Ramos (cell line): ENCODE results near the gene RIT1.

Source experiments
- in situ Hi-C: fragments of 300-500 bp; cut with MboI; formaldehyde crosslinking; loops from one replicate; pipeline ENCODE4 v1.14.3; 2022; ENCODE audit warnings: low sequenced_read_pairs; ENCODE audit not compliant: unreplicated experiment

Gene RIT1

DNA sequence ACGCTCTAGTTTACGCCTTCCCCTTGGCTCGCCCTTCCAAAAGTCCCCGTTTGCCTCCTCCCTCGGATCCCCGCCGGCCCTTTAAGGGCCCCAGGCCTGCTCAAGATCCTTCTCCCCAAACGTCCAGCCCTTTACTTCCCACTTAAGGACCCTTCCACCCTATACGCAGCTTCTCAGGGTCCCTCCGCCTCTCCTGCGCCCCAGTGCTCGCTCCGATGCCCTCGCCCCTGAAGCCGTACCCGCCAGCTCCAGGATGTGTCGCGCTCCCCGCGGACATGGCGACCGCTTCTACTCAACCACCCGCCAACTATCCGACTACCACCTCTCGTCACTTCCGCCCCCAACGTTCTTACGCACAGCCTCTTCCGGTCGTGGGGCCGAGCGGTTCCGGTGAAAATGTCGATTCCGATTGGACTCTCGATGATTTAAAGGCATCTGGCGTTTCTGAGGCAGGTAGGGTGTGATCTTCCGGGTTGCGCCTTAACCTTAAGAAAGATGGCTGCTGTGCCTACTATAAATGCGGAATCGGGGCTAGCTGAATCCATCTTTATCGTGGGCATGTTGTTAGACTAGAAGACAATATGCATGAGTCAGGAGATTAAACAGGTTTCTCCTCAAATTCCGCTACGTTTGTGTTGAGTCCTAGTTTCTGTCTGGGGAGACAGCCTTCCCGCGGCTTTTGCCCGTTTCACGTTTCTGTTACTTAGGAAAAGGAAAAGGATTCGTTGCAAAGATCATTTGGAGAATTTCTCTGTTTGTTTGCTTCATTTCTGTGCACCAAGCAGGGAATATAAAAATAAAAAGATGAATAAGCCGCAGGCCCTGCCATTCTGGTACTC lies 23.2 kb upstream of the RIT1 start, which contains the start of gene KHDC4:
Gene KHDC4 (minus strand): TSS at position 317 of the 839 bp plus-strand sequence. CDS start 40 bp downstream, at position 277.
- in situ Hi-C loops, result loop anchor here (10.0 kb wide), 1 partner anchor 130 kb away; the partner anchor contains the start of gene RAB25

DNA sequence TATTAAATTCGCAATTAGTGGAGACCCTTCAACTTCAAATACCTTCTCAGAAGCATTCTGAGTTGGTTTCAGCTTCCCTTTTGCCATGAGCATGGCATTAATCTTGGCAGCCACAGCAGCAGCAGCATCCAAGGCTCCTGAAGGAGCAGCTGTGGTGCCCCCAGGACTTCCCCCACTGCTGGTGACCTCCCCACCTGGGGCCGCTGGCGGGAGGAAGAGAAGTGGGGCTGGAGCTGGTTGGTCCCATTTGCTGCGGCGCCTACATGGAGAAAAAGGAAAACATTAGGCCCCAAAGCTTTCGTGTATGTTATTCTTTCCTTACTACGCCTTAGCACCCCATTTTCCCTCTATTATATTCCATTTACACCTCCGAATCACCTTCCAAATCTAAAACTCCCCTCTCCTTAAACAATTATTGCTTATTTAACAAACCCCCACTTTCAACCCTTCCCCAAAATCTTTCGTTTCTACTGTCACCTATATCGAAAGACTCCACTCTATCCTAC lies 22.5 kb upstream of the RIT1 start:
- in situ Hi-C loops, result loop anchor here (10.0 kb wide), 1 partner anchor 131 kb away; the partner anchor contains the start of gene RAB25

GRCh38 chr1:155932487-155932886 lies 21.3 kb upstream of the RIT1 start:
- in situ Hi-C loops, result loop anchor here (10.0 kb wide), 1 partner anchor 132 kb away; the partner anchor contains the start of gene RAB25

DNA sequence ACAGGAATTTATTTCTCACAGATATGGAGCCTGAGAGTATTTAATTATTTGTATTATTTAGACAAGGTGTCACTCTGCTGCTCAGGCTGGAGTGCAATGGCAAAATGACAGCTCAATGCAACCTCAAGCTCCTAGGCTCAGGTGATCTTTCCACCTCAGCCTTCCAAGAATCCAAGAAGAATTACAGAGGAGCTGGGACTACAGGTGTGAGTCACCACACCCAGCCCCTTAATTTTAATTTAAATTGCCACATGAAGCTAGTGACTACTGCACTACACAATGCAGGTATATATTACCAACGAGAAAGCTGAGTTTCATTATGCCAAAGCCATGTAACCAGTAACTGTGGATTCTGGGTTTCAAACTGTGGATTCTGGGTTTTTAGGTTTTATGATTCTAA lies 20.9 kb upstream of the RIT1 start:
- in situ Hi-C loops, result loop anchor here (10.0 kb wide), 1 partner anchor 133 kb away; the partner anchor contains the start of gene RAB25

GRCh38 chr1:155931332-155932038 lies 20.3 kb upstream of the RIT1 start:
- in situ Hi-C loops, result loop anchor here (10.0 kb wide), 1 partner anchor 133 kb away; the partner anchor contains the start of gene RAB25

- in situ Hi-C loops, result loop anchor here (10.0 kb wide), 1 partner anchor 134 kb away; the partner anchor contains the start of gene RAB25
Measured at GRCh38 chr1:155930725-155931124, 19.6 kb upstream of the RIT1 start.

DNA sequence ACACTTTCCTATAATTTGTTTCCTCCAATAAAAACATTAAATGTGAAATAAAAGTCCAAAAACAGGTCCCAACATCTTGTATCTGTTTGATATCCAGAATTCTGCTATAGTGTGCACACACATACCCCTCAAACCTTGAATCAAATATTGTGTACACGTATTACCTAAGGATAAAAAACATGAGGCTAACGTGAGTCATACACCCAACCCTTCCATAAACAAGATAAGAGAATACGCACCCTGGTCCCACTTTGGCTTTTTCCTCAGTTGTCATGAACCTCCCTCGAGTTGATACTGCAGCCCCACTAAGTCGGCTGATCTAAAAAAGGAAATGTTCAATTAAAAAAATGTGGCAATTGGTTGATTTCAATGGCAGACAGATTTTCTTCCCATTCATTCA lies 17.9 kb upstream of the RIT1 start:
- in situ Hi-C loops, result no loop called here

DNA sequence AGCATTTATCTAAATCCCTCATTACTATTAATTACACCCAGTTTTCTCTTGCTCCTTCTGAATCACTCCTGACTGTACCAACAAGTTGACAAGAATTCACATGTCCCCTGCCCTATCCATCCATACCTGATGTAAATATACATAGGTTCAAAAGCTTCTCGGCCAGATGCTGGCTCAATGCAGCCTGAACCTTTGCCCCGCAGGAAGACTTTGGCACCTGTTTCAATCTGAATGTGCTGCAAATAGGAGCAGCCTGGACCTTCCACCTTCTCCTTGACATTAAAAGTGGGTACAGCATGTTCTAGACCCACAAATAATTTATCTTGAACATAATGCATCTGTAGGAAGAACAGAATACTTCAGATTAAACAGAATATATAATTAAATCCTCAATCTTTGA lies 14.4 kb upstream of the RIT1 start:
- in situ Hi-C loops, result no loop called here

DNA sequence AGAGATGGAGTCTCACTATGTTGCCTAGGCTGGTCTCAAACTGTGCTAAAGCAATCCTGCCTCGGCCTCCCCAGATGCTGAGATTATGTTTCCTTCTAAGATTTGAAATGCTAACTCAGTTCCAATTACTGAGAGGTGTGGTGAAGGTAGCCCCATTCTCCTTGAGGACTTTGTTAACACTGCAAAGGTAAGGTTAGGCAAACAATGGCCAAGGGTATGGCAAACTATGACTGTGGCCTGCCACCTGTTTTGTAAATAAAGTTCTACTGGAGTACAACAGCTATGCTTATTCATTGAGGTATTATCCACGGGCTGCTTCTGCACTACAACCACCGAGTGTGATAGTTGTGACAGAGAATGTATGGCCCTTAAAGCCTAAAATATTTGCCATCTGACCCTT lies 9.6 kb upstream of the RIT1 start:
- in situ Hi-C loops, result no loop called here

GRCh38 chr1:155919801-155920200 lies 8.7 kb upstream of the RIT1 start:
- in situ Hi-C loops, result no loop called here

- in situ Hi-C loops, result no loop called here
Measured at GRCh38 chr1:155918660-155919059, 7.5 kb upstream of the RIT1 start.

- in situ Hi-C loops, result no loop called here
Measured at GRCh38 chr1:155913969-155914757, 3.0 kb upstream of the RIT1 start.

GRCh38 chr1:155912056-155912536 lies 947 bp upstream of the RIT1 start:
- in situ Hi-C loops, result no loop called here

DNA sequence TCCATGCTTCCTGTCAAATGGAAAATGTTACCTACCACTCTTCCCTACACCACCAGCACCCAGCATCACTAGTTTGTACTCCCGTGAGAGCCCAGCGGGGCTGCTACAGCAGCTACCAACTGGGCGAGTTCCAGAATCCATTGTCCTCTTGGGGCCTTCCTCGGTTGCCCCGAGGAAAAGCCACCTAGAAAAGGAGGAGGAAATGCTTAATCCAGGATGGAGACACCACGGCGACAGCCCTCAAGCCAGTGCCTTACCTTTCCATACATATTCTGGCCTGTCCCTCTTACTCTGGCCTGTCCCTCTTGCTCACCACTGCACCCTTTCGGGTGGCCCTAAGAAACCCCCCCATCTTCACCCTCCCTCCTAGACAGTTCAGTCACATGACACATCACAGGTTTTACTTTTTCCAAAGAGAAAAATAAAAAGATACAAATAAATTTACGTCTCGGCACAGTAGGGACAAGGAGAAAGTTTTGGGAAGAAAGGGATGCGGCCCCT lies 478 bp downstream of the RIT1 start:
- in situ Hi-C loops, result no loop called here

- in situ Hi-C loops, result no loop called here
Measured at GRCh38 chr1:155909894-155910293, 1.3 kb downstream of the RIT1 start.

- in situ Hi-C loops, result no loop called here
Measured at GRCh38 chr1:155904261-155904660, 6.9 kb downstream of the RIT1 start.

GRCh38 chr1:155900161-155900560 lies 11.0 kb downstream of the RIT1 start:
- in situ Hi-C loops, result no loop called here

GRCh38 chr1:155899683-155900082 lies 11.5 kb downstream of the RIT1 start:
- in situ Hi-C loops, result no loop called here

DNA sequence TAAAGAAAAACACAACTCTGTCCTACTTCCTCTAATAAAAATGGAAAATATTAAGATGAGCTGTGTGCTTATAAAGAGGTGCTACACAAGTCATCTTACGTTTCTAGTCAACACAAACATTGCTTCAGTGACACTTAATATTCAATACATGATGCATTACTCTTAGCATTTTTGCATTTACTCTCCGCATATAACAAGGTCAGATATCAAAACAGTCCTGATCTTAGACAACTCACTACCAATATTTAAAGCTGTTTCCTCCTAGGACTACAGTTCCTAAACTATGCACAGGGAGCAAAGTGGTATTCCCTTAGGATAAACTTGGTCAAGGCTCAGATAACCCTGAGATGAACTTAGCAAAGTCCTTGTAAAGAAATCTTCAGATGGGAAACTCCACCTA lies 12.3 kb downstream of the RIT1 start:
- in situ Hi-C loops, result no loop called here

DNA sequence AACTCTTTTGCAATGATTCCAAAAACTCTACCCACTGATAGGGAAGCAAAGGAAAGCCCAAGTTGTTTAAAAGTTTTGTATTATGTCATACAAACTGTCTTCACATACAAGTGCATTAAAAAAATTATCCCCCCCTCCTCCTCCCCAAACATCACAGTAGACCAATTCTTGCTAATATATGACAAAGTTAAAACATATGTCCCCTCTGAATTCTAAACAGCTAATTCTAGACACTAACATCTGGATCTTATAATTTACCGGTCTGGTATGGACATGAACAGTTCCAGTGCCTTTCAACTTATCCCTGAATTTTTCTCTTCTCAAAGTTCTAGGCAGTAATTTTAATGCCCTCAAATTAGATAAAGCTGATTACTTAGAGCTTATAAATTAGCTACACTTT lies 13.4 kb downstream of the RIT1 start:
- in situ Hi-C loops, result no loop called here
